IPS DF 6.9 (cell line): ENCODE data around the gene VWA3B.
"Not testable (repeated sequence)": the region's sequence is repeated elsewhere in the genome, so short reads cannot be mapped to it uniquely, and the experiment has no call there.

Source experiments
- DNase-seq: peaks from one replicate; pipeline ENCODE4 v3.0.0-alpha.2; 2013; ENCODE audit warnings: low read depth, low spot score
- H3K27ac ChIP-seq: one replicate; pipeline ENCODE4 v1.5.1; 2013; ENCODE audit warnings: low read length, control low read depth
- H3K27me3 ChIP-seq: 2 replicates; pipeline ENCODE4 v1.6.1; 2013; ENCODE audit warnings: mild to moderate bottlenecking, low read length; ENCODE audit not compliant: control insufficient read depth, insufficient read depth
- H3K36me3 ChIP-seq: 2 replicates; pipeline ENCODE4 v1.6.1; 2013; ENCODE audit warnings: low read length; ENCODE audit not compliant: control insufficient read depth, insufficient read depth
- H3K4me1 ChIP-seq: 2 replicates; pipeline ENCODE4 v1.6.1; 2013; ENCODE audit warnings: low read length; ENCODE audit not compliant: control insufficient read depth, insufficient read depth
- H3K4me3 ChIP-seq: 2 replicates; pipeline ENCODE4 v1.5.1; 2013; ENCODE audit warnings: mild to moderate bottlenecking, low read length
- H3K9me3 ChIP-seq: 2 replicates; pipeline ENCODE4 v1.6.1; 2013; ENCODE audit warnings: low read length, inconsistent platforms; ENCODE audit not compliant: control insufficient read depth, insufficient read depth
- WGBS: extraction: QIAGEN DNeasy Blood & Tissue Kit; methylation state at CpG from one replicate; pipeline ENCODE4 v1.1.7; 2013; ENCODE audit warnings: mixed read lengths, missing lambda C conversion rate; ENCODE audit not compliant: insufficient read length, insufficient coverage; 5-methylcytosine and 5-hydroxymethylcytosine counted together

The VWA3B gene

DNA sequence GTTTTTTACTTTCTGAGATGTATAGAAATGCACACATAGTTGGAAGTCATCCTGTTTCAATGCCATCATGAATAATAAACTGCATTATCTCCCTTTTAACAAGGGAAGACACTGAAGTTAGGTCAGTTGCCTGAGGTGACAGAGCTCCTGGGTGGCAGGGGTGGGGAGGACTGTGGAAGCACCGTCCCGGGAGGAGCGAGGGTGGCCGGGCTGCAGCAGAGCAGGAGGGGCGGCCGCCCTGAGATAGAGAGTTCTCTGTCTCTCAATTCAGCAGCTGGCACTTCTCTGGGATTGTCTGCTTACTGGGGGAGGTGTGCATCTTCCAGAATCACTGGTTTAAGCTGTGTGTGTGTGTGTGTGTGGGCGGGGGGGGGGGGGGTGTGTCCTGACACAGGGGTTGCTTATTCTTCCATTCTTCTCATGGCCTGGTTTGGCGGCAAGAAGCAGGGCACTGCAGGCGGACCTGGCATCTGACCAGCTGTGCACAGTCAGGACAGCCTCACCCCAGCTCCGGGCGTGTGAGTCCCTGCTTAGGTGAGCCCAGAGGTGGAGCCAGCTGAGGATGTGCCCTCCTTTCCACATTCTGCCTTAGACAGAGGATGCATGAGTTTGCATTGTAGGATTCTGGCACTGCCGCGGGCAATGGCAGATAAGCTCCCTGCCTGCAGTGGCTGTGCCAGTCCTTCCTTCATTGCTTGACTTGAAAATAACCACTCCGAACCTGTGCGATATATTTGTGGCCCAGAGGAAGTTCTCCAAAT lies 40.4 kb downstream of the VWA3B start:
- H3K36me3 ChIP-seq: no peaks in the 10 kb centered on the region
- H3K4me1 ChIP-seq: no peaks in the 10 kb centered on the region
- no peaks in the 10 kb centered on the region for H3K27me3 ChIP-seq
- WGBS: no CpG with 5 or more reads among the region's 15 CpGs
- DNase-seq: no peak
- no peak overlapping the region for H3K4me3 ChIP-seq
- H3K27ac ChIP-seq: no peak overlapping the region
- no peaks in the 10 kb centered on the region for H3K9me3 ChIP-seq

DNA sequence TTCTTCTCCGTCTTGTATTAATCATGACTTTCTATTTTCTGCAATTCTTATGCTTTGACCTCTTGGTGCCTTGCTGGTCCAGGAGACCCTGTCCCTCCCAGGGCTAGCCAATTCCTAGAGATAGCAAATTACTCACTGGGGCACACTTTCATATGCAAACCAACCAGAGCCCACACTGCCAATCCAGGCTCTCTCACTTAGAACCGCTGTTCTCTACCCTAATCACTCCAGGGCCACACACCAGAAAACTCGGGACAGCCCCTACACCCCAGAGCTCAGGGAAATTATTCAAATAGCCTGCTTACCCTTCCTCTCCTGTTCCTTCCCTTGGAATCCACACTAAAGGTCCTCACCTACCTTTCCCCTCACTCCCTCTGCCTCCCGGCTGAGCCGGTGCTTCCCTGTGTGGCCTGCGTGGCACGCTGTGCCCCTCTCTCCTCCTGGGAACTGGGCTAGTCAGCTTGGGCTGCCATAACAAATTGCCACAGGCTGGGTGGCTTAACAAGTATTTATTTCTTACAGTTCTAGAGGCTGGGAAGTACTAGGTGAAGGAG lies 41.7 kb downstream of the VWA3B start:
- no peak for DNase-seq
- Histone ChIP-seq H3K9me3 (no peaks in the 10 kb centered on the region), H3K27me3 (no peaks in the 10 kb centered on the region), H3K36me3 (no peaks in the 10 kb centered on the region), H3K27ac (no peak overlapping the region), H3K4me3 (no peak overlapping the region), H3K4me1 (no peaks in the 10 kb centered on the region)
- no CpG with 5 or more reads among the region's 7 CpGs for WGBS

DNA sequence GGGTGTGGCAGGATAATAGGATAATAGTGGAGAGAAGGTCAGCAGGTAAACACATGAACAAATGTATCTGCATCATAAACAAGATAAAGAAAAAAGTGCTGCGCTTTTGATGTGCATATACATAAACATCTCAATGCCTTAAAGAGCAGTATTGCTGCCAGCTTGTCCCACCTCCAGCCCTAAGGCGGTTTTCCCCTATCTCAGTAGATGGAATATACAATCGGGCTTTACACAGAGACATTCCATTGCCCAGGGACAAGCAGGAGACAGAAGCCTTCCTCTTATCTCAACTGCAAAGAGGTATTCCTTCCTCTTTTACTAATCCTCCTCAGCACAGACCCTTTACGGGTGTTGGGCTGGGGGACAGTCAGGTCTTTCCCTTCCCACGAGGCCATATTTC lies 43.1 kb downstream of the VWA3B start:
- no CpG with 5 or more reads among the region's 5 CpGs for WGBS

DNA sequence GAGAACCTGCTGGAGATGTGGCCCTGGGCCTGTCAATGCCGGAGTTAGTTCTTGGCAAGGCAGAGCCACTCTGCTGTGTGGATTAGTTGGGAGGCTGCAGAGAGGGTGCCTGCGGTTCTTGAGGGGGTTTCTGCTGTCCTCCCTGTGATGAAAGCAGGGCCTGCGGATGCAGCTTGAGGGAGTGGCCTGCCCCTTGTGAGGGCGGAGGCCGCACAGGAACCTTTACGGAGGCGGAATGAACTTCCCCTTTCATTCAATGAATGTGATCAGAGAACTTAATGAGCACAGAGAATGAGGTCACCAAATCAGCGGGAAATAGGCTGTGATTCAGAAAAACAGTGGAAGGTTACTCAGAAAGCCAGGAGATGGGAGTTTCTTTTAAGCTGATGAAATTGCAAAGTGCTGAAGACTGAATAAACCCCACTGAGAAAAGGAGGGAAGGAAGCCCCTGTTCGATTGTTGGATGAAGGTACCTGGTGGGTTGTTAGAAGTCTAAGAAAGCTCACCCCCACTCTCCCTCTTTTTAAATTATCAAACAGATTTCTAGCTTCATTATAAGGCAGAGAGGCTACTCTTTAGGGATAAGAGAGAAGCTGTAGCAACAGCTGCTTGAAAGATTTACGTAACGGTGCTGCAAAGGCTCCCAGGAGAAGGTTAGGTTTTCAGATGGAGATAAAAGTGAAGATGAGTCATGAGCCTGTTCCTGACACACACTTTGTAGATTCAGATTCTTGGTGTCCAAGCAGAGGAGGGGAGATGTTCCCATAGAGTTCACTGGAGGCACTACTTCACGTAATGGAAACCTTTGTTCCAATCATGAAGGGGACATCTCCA lies 47.4 kb downstream of the VWA3B start:
- no peaks in the 10 kb centered on the region for H3K36me3 ChIP-seq
- peaks cover 2% of the 10 kb centered on the region; the same call in 1 of the 2 replicates for H3K4me1 ChIP-seq
- H3K27ac ChIP-seq: no peak overlapping the region
- no peaks in the 10 kb centered on the region for H3K9me3 ChIP-seq
- WGBS: no CpG with 5 or more reads among the region's 12 CpGs
- no peak for DNase-seq
- no peaks in the 10 kb centered on the region for H3K27me3 ChIP-seq
- H3K4me3 ChIP-seq: no peak overlapping the region

More for the DNA sequence above, 43.1 kb downstream of the VWA3B start:
- not testable (repeated sequence) for H3K9me3 ChIP-seq, DNase-seq, H3K27me3 ChIP-seq, H3K27ac ChIP-seq, H3K4me1 ChIP-seq, H3K36me3 ChIP-seq, H3K4me3 ChIP-seq

DNA sequence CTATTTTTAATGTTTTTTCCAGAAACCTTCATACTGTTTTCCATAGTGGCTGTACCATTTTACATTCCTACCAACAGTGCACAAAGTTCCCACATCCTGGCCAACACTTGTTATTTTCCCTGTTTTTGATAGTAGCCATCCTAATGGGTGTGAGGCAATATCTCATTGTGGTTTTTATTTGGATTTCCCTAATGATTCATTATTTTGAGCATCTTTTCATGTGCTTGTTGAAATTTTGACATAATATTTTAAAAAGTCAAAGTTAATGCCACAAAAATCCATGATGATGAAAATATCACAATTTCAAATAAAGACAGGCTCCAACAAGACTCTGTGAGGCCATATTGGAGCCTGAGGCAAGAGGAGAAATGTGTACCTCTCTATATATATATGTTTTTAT lies 50.2 kb downstream of the VWA3B start:
- Histone ChIP-seq H3K4me1 (peaks cover 2% of the 10 kb centered on the region; the same call in 1 of the 2 replicates), H3K36me3 (no peaks in the 10 kb centered on the region), H3K27ac (no peak overlapping the region), H3K9me3 (no peaks in the 10 kb centered on the region), H3K27me3 (no peaks in the 10 kb centered on the region), H3K4me3 (no peak overlapping the region)
- DNase-seq: no peak

DNA sequence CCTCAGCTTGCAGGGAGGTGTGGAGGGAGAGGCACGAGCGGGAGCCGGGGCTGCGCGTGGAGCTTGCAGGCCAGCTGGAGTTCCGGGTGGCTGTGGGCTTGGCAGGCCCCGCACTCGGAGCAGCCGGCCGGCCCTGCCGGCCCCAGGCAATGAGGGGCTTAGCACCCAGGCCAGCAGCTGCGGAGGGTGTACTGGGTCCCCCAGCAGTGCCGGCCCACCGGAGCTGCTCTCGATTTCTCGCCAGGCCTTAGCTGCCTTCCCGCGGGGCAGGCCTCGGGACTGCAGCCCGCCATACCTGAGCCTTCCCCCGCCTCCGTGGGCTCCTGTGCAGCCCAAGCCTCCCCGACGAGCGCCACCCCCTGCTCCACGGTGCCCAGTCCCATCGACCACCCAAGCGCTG lies 52.0 kb downstream of the VWA3B start:
- not testable (repeated sequence) for DNase-seq, H3K27ac ChIP-seq, H3K4me3 ChIP-seq, H3K27me3 ChIP-seq, H3K36me3 ChIP-seq, H3K9me3 ChIP-seq, H3K4me1 ChIP-seq
- WGBS: no CpG with 5 or more reads among the region's 28 CpGs

DNA sequence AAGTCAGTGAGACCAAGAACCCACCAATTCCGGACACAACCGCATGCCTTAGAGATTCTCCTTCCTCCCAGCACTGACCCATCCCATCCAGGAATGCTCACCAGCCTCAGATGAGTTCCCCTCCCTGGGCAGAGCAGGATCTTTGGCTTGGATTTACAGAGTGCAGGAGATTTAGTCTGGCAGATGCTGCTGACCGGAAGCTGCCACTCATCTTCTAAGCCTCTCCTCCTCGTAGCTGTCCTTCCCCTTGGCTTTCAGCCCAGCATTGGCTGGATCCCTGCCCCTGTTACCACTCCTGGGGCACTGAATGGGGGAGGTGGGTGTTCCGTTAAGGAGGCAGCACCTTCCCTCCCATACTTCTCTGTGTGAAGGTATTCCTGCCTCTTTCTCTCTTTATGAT lies 53.2 kb downstream of the VWA3B start:
- H3K36me3 ChIP-seq: no peaks in the 10 kb centered on the region
- no peaks in the 10 kb centered on the region for H3K27me3 ChIP-seq
- no peak overlapping the region for H3K4me3 ChIP-seq
- no CpG with 5 or more reads among the region's 5 CpGs for WGBS
- DNase-seq: no peak
- no peak overlapping the region for H3K27ac ChIP-seq
- no peaks in the 10 kb centered on the region for H3K4me1 ChIP-seq
- no peaks in the 10 kb centered on the region for H3K9me3 ChIP-seq

DNA sequence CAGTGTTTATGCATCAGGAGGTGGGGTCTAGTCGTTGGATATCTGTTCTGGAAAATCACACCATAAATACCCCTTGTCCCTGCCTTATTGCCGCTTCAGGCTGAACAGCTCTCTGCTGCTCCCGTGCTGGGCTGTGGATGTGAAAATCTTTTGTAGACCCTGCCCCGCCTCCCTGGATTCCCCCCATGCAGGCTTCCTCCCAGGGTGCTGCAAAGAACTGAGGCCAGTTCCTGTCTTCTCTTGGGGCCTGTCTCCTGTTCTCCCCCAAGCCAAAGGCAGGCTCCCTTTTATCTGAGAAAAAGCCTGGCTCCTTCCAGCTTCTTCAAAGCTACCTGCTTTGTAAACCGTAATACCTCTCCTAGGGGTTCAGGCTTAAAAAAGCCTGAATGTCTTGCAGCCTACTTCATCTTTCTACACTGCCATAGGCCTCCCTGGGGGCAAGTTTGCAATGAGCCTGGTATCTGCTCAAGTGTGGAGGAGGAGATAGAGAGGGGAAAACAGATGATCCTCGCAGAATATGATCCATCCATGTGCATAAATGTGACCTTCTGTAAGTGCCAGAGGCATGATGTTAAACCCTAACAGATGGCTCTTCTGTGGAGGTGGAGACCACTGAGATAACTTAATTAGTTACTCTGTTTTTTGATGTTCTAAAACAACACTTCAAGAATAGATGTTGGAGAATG lies 55.3 kb downstream of the VWA3B start:
- H3K27me3 ChIP-seq: no peaks in the 10 kb centered on the region
- no peak overlapping the region for H3K4me3 ChIP-seq
- H3K9me3 ChIP-seq: no peaks in the 10 kb centered on the region
- DNase-seq: no peak
- H3K27ac ChIP-seq: no peak overlapping the region
- H3K4me1 ChIP-seq: no peaks in the 10 kb centered on the region
- no peaks in the 10 kb centered on the region for H3K36me3 ChIP-seq
- no CpG with 5 or more reads among the region's 6 CpGs for WGBS

DNA sequence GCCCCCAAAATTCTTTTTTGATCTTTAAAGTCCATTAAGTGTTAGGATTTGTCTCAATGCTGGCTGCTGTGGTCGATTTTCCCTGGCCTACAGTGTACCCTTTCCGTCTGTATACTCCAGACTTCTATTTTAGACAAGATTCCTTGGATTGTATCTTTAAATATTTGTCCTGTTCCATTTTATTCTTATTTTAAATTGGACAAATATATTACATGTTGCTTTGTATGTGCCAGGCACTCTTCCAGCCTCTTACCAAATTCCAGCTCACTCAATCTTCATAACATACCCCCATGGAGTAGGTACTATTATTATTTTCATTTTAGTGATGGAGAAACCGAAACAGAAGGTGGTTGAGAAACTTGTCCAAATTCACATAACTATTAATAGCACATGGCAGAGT lies 58.1 kb downstream of the VWA3B start:
- Histone ChIP-seq H3K4me3 (no peak overlapping the region), H3K27ac (no peak overlapping the region), H3K4me1 (no peaks in the 10 kb centered on the region), H3K27me3 (no peaks in the 10 kb centered on the region), H3K9me3 (no peaks in the 10 kb centered on the region), H3K36me3 (no peaks in the 10 kb centered on the region)
- DNase-seq: no peak
- no CpG with 5 or more reads among the region's 3 CpGs for WGBS

DNA sequence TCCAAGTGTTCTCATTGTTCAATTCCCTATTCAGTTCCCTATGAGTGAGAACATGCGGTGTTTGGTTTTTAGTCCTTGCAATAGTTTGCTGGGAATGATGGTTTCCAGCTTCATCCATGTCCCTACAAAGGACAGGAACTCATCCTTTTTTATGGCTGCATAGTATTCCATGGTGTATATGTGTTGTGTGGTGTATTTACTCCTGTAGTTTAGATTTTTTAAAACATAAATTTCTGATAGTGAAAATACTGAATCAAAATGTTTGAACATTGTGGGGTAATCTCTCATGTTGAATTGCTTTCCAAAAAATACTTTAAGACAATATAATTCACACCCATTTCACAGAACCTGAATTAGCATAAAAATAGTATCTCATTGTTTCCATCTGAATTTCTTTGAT lies 60.9 kb downstream of the VWA3B start:
- no CpG with 5 or more reads among the region's 1 CpG for WGBS
- H3K9me3 ChIP-seq, H3K27ac ChIP-seq, H3K4me3 ChIP-seq, H3K27me3 ChIP-seq, DNase-seq, H3K4me1 ChIP-seq, H3K36me3 ChIP-seq: not testable (repeated sequence)
